SK-N-MC (cell line): ENCODE measurements around the gene ASIC1.

ENCODE experiments used
- EZH2 ChIP-seq: fragments of 200-600 bp; sonication (generic); IDR thresholded peaks from one replicate; pipeline ENCODE4 v1.6.1; 2017; ENCODE audit warnings: antibody characterized with exemption
- FOXP2 ChIP-seq: optimal IDR thresholded peaks from 2 replicates; pipeline ENCODE3; 2011; ENCODE audit warnings: mild to moderate bottlenecking, moderate library complexity; ENCODE audit not compliant: insufficient read depth; ENCODE audit errors: extremely low read length, control extremely low read depth
- POLR2AphosphoS5 ChIP-seq: IDR thresholded peaks from 2 replicates; pipeline ENCODE4 v1.6.1; 2012; ENCODE audit warnings: mild to moderate bottlenecking, low read depth, low read length, borderline replicate concordance

- TF ChIP-seq EZH2 (no peak), POLR2AphosphoS5 (no peak), FOXP2 (no peak)
Observed at GRCh38 chr12:50079771-50080170, 22.4 kb downstream of the ASIC1 start.
